SK-N-SH (cell line): Measurements from ENCODE around the gene CHCHD5. TPM values are rescaled to one million over a fixed set of nuclear protein-coding genes. Genes with fewer than 3 reads are reported as not detected.

Source experiments
- CTCF ChIA-PET: fragments of 300-600, 350-600 bp; formaldehyde crosslinking; extraction: SDS; loops from one replicate; lab custom pipeline; 2021; lab: Yijun Ruan, JAX
- POLR2A ChIA-PET: fragments of 350-600 bp; sonication (Branson Sonifier 250); formaldehyde crosslinking; extraction: SDS; loops from one replicate; lab custom pipeline; 2020; ENCODE audit warnings: antibody characterized with exemption, inconsistent platforms; lab: Yijun Ruan, JAX
- DNase-seq: peaks from one replicate; pipeline ENCODE4 v3.0.0; 2012
- H2AFZ ChIP-seq: fragments of 200-600 bp; sonication (generic); 2 replicates; pipeline ENCODE4 v1.8.1; 2016; ENCODE audit warnings: antibody characterized with exemption, mild to moderate bottlenecking, low read depth
- H3F3A ChIP-seq: fragments of 200-600 bp; sonication (generic); replicated peaks from 2 replicates; pipeline ENCODE3; 2016; ENCODE audit warnings: antibody characterized with exemption, mild to moderate bottlenecking; ENCODE audit not compliant: insufficient read depth
- H3K27ac ChIP-seq, 2 experiments: fragments of 200-500 bp in 1 of 2; fragments of 200-600 bp in 1 of 2; sonication (Bioruptor generic) in 1 of 2; sonication (generic), shearing (Covaris generic) in 1 of 2; 2 replicates each; pipeline versions ENCODE4 v1.5.1 to v1.6.1; 2014 to 2016; ENCODE audit warnings: low read depth in 2 of 2, inconsistent platforms in 1 of 2, low read length in 1 of 2, mild to moderate bottlenecking in 1 of 2, mixed read lengths in 1 of 2
- H3K27me3 ChIP-seq: fragments of 200-600 bp; sonication (generic), shearing (Covaris generic); 2 replicates; pipeline ENCODE4 v1.6.1; 2016; ENCODE audit warnings: mixed run types; ENCODE audit not compliant: insufficient read depth
- H3K36me3 ChIP-seq, 2 experiments: fragments of 200-500 bp in 1 of 2; fragments of 200-600 bp in 1 of 2; sonication (Bioruptor generic) in 1 of 2; sonication (generic) in 1 of 2; replicated peaks in 1 of 2; 2 replicates each; pipeline versions ENCODE3 to v1.5.1; 2014 to 2016; ENCODE audit warnings: low read length in 1 of 2, mild to moderate bottlenecking in 1 of 2; ENCODE audit not compliant: insufficient read depth in 2 of 2, control insufficient read depth in 1 of 2
- H3K4me1 ChIP-seq, 2 experiments: fragments of 200-500 bp in 1 of 2; fragments of 200-600 bp in 1 of 2; sonication (Bioruptor generic) in 1 of 2; sonication (generic), shearing (Covaris generic) in 1 of 2; 2 replicates each; pipeline versions ENCODE4 v1.5.1 to v1.6.1; 2014 to 2016; ENCODE audit warnings: low read depth in 1 of 2, low read length in 1 of 2, mixed run types in 1 of 2; ENCODE audit not compliant: insufficient read depth in 2 of 2, control insufficient read depth in 1 of 2
- H3K4me2 ChIP-seq: fragments of 200-600 bp; sonication (generic), shearing (Covaris generic); 2 replicates; pipeline ENCODE4 v1.6.1; 2017; ENCODE audit warnings: mixed run types
- H3K4me3 ChIP-seq, 2 experiments: fragments of 200-500 bp in 1 of 2; fragments of 200-600 bp in 1 of 2; sonication (Bioruptor generic) in 1 of 2; sonication (generic), shearing (Covaris generic) in 1 of 2; 2 replicates each; pipeline versions ENCODE4 v1.5.1 to v1.8.1; 2014 to 2016; ENCODE audit warnings: low read depth in 2 of 2, inconsistent platforms in 1 of 2, low read length in 1 of 2, mild to moderate bottlenecking in 1 of 2, mixed read lengths in 1 of 2, moderate library complexity in 1 of 2
- H3K79me2 ChIP-seq: fragments of 200-600 bp; sonication (generic); 2 replicates; pipeline ENCODE4 v1.8.1; 2017; ENCODE audit warnings: mild to moderate bottlenecking; ENCODE audit not compliant: insufficient read depth
- H3K9ac ChIP-seq: fragments of 200-600 bp; sonication (generic); 2 replicates; pipeline ENCODE4 v1.6.1; 2017; ENCODE audit warnings: mixed run types
- H3K9me2 ChIP-seq: fragments of 200-600 bp; sonication (generic); 2 replicates; pipeline ENCODE4 v1.6.1; 2017; ENCODE audit warnings: mixed run types
- H3K9me3 ChIP-seq: fragments of 200-600 bp; sonication (generic); 2 replicates; pipeline ENCODE4 v1.6.1; 2017; ENCODE audit warnings: mixed run types, mild to moderate bottlenecking, moderate library complexity
- H4K20me1 ChIP-seq: fragments of 200-600 bp; sonication (generic); 2 replicates; pipeline ENCODE4 v1.6.1; 2017; ENCODE audit warnings: mild to moderate bottlenecking, mixed run types; ENCODE audit not compliant: insufficient read depth
- CTCF ChIP-seq: fragments of 200-600 bp; sonication (generic); IDR thresholded peaks from 2 replicates; pipeline ENCODE4 v1.6.1; 2017; ENCODE audit warnings: antibody characterized with exemption, mild to moderate bottlenecking, moderate library complexity
- FOSL2 ChIP-seq: IDR thresholded peaks from 2 replicates; pipeline ENCODE4 v1.4.0; 2012; ENCODE audit warnings: low read depth, mild to moderate bottlenecking, moderate library complexity, borderline replicate concordance
- FOXM1 ChIP-seq: IDR thresholded peaks from 2 replicates; pipeline ENCODE4 v1.4.0; 2012; ENCODE audit warnings: low read depth, mild to moderate bottlenecking
- GABPA ChIP-seq: IDR thresholded peaks from 2 replicates; pipeline ENCODE4 v1.4.0; 2012; ENCODE audit warnings: low read depth, mild to moderate bottlenecking
- GATA2 ChIP-seq: sonication (generic); formaldehyde crosslinking; IDR thresholded peaks from 2 replicates; pipeline ENCODE4 v1.5.0; 2020; ENCODE audit warnings: mild to moderate bottlenecking, missing genetic modification reagents
- IRF3 ChIP-seq: fragments of 150-350 bp; IDR thresholded peaks from 2 replicates; pipeline ENCODE4 v1.6.1; 2016; ENCODE audit warnings: mild to moderate bottlenecking, low read depth, low read length
- JUND ChIP-seq: IDR thresholded peaks from 2 replicates; pipeline ENCODE4 v1.4.0; 2012
- MAX ChIP-seq: IDR thresholded peaks from 2 replicates; pipeline ENCODE4 v1.4.0; 2012; ENCODE audit warnings: low read depth
- MXI1 ChIP-seq: IDR thresholded peaks from 2 replicates; pipeline ENCODE4 v1.6.1; 2012; ENCODE audit warnings: mild to moderate bottlenecking, low read depth, low read length, improper control_type of control experiment
- NFIC ChIP-seq: IDR thresholded peaks from 2 replicates; pipeline ENCODE4 v1.4.0; 2012; ENCODE audit warnings: borderline replicate concordance
- RAD21 ChIP-seq: IDR thresholded peaks from 2 replicates; pipeline ENCODE4 v1.6.1; 2012; ENCODE audit warnings: mild to moderate bottlenecking, low read length
- REST ChIP-seq: IDR thresholded peaks from 2 replicates; pipeline ENCODE4 v1.6.1; 2012; ENCODE audit warnings: mild to moderate bottlenecking, low read depth, low read length, moderate library complexity
- RXRA ChIP-seq: IDR thresholded peaks from 2 replicates; pipeline ENCODE4 v1.4.0; 2012; ENCODE audit warnings: low read depth, mild to moderate bottlenecking, borderline replicate concordance
- SIN3A ChIP-seq: IDR thresholded peaks from 2 replicates; pipeline ENCODE4 v1.6.1; 2012; ENCODE audit warnings: low read depth, mild to moderate bottlenecking, low read length, moderate library complexity, borderline replicate concordance
- SMC3 ChIP-seq: IDR thresholded peaks from 2 replicates; pipeline ENCODE4 v1.6.1; 2012; ENCODE audit warnings: low read depth, low read length, improper control_type of control experiment
- TCF12 ChIP-seq: IDR thresholded peaks from 2 replicates; pipeline ENCODE4 v1.4.0; 2012
- TEAD4 ChIP-seq: IDR thresholded peaks from 2 replicates; pipeline ENCODE4 v1.4.0; 2012; ENCODE audit warnings: mild to moderate bottlenecking, borderline replicate concordance; ENCODE audit not compliant: insufficient read depth
- YY1 ChIP-seq: IDR thresholded peaks from 2 replicates; pipeline ENCODE4 v1.4.0; 2012; ENCODE audit warnings: low read depth, mild to moderate bottlenecking
- ZBTB33 ChIP-seq: IDR thresholded peaks from 2 replicates; pipeline ENCODE4 v1.4.0; 2012; ENCODE audit warnings: low read depth, borderline replicate concordance
- WGBS: methylation state at CpG from one replicate; pipeline ENCODE4 v1.1.6; 2017; ENCODE audit warnings: low lambda C conversion rate; 5-methylcytosine and 5-hydroxymethylcytosine counted together
- polyA plus RNA-seq, 3 experiments: library from polyadenylated mRNA; depleted of rRNA; stranded (reverse); fragments of >200 nt; gene quantifications; 2 replicates each; pipeline ENCODE4 v1.2.3, GENCODE V29; 2012

The CHCHD5 gene
- polyA plus RNA-seq, 1 of the 3 experiments (the other 2 are of a cell fraction): 55.9 TPM

GRCh38 chr2:112588611-112589045 lies 4.2 kb downstream of the CHCHD5 start:
- Histone ChIP-seq H3F3A (peaks cover 5% of the 10 kb centered on the region), H3K27me3 (no peaks in the 10 kb centered on the region), H3K9ac (no peak overlapping the region), H3K4me2 (no peak overlapping the region), H3K9me3 (no peaks in the 10 kb centered on the region), H3K9me2 (no peaks in the 10 kb centered on the region), H3K79me2 (peaks cover 11% of the 10 kb centered on the region), H3K36me3 (peaks cover 10 to 18% of the 10 kb centered on the region in 2 experiments), H2AFZ (no peak overlapping the region), H3K27ac (no peak overlapping the region), H3K4me3 (no peak overlapping the region), H3K4me1 (peaks cover 5 to 21% of the 10 kb centered on the region in 2 experiments; a peak in 2 of 4 replicates)
- POLR2A ChIA-PET: no interaction called here
- no peak for DNase-seq
- CTCF ChIA-PET: interaction anchor here (0.8 to 2.0 kb wide), 3 partner anchors 11 to 138 kb away, joined by 3 to 14 read pairs (median 6); no protein-coding TSS in a partner anchor
- TF ChIP-seq RAD21: no peak
- TF ChIP-seq IRF3: no peak
- no peak for TF ChIP-seq MXI1
- no peak for TF ChIP-seq SIN3A
- TF ChIP-seq SMC3: no peak
- no peak for TF ChIP-seq GATA2 (CRISPR knock-in tag)
- no peak for TF ChIP-seq NFIC
- TF ChIP-seq REST: no peak
- TF ChIP-seq YY1: no peak
- no peak for TF ChIP-seq FOXM1
- no peak for TF ChIP-seq TCF12
- no peak for TF ChIP-seq MAX
- no peak for TF ChIP-seq RXRA
- no peak for TF ChIP-seq GABPA
- TF ChIP-seq CTCF: no peak
- TF ChIP-seq ZBTB33: no peak
- no peak for TF ChIP-seq FOSL2
- no peak for TF ChIP-seq TEAD4
- TF ChIP-seq JUND: no peak
- TF ChIP-seq, all 33 proteins: peak for 0
- no peaks in the 10 kb centered on the region for H4K20me1 ChIP-seq
- WGBS: 90% methylated on average over 3 of the region's 6 CpGs
